Measurements from ENCODE around the gene RAB9A.
"Not testable (repeated sequence)": the region's sequence is repeated elsewhere in the genome, so short reads cannot be mapped to it uniquely, and the experiment has no call there.

The RAB9A gene

DNA sequence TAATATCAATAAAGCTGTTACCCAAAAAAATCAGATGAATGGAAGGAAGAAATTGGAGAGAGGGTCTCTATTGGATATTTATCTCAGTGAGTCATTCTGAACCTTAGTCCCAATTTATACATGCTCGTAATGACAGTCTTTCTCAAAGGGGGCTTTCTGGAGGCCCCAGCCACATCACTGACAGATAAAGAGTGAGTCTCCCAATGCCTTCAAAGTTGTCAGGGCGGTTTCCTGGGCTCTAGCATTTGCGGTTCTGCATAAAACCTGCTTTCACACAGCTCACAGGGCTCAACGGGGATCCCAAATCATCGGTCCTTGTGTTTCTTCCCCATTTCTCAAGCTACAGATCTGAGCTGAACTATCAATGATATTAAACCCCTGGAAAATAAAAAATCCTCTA is 18.7 kb upstream of the RAB9A start:
- no peak for DNase-seq

GRCh38 chrX:13673016-13673415 is 15.9 kb upstream of the RAB9A start:
- DNase-seq, result no peak

GRCh38 chrX:13676885-13677284 is 12.0 kb upstream of the RAB9A start:
- DNase-seq, result no peak

DNA sequence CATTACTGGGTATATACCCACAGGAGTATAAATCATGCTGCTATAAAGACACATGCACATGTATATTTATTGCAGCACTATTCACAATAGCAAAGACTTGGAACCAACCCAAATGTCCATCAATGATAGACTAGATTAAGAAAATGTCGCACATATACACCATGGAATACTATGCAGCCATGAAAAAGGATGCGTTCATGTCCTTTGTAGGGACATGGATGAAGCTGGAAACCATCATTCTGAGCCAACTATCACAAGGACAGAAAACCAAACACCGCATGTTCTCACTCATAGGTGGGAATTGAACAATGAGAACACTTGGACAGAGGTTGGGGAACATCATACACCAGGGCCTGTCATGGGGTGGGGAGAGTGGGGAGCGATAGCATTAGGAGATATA is 9.2 kb upstream of the RAB9A start:
- not testable (repeated sequence) for DNase-seq

DNA sequence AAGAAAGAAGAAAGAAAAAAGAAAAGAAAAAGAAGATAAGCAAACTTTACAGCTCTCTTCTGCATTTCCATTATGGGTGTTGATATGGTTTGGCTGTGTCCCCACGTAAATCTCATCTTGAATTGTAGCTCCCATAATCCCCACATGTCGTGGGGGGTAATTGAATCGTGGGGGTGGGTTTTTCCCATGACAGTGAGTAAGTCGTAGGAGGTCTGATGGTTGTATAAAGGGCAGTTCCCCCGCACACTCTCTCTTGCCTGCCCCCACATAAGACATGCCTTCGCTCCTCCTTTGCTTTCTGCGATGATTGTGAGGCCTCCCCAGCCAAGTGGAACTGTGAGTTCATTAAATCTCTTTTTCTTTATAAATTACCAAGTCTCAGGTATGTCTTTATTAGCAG is 7.3 kb upstream of the RAB9A start:
- DNase-seq, result no peak

DNA sequence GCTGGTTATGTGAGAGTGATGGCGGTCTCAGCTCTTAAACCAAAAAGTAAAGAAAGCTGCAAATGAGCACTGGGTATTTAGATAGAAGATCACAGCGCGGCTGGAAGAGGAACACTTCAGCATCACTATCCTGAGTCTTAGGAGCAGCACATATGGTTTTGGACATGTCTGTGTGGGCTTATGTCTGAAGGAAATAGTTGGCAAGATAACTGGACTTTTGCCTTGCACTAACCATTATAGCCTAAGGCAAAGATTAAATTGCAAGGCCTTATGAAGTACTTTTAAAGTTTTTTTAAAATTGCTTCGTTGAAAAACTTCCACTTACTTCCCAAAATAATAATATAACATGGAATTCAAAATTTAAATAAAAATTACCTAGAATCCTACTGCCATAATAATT is 4.6 kb upstream of the RAB9A start:
- DNase-seq, result no peak

GRCh38 chrX:13685126-13685763 is 3.7 kb upstream of the RAB9A start:
- DNase-seq, result no peak

DNA sequence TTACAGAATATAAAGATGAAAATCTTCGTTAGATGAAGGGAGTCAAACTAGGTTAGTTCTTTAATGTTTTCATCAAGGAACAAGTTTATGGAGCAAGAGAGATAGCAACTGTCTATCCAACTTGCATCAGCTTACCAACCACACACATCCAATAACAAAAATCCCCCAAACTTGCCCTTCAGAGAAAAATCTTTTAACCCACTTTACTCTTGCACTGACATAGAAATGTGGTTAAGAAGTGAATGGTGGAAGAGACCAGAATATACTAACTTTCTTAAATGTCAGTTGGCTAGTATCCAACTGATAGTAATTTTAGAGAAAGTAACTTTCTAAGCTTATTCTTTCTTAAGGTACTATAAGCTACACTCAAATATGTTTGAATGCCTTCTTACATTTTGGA is 1.7 kb upstream of the RAB9A start:
- no peak for DNase-seq

- peak in 1 of 2 experiments; percentile 13 for DNase-seq
These were observed 457 bp upstream of the RAB9A start for GRCh38 chrX:13688384-13688957.

DNA sequence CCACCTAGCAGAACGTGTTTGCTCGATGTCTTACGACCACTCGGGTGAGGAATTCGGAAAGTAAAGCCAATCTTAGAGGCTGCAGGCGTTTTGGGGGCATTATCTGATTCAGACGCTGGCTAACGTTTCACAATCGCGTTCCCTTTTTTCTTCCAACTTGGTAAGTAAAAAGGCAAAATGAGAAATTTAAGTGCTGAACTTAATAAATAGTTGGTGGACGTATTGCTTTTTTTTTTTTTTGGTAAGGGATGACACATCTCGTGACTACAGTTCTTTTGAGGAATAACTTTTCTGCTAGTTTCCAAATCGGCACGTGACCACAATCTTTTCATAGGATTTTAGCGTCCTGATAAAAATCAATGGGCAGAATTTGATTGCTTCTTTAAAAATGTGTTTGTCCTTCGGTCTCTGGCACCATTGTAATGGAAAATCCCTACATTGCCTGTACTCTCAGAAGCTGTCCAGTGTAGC is 848 bp downstream of the RAB9A start:
- peak in 1 of 2 experiments; percentile 44 for DNase-seq

DNA sequence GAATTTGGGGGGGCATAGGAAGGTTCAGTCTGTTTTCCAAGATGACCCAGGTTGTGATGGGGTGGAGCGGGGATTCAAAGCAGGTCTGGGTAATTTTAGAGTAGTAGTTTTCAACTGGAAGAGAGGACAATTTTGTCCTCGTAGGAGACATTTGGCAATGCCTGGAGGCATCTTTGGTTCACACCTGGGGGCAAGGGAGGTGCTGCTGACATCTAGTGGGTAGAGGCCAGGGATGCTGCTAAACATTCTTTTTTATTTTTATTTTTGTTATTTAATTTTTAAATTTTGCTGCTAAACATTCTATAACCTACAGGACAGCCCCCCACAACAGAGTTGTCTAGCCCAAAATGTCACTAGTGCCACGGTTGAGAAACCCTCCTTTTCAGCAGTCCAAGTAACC is 1.9 kb downstream of the RAB9A start:
- DNase-seq, result no peak

DNA sequence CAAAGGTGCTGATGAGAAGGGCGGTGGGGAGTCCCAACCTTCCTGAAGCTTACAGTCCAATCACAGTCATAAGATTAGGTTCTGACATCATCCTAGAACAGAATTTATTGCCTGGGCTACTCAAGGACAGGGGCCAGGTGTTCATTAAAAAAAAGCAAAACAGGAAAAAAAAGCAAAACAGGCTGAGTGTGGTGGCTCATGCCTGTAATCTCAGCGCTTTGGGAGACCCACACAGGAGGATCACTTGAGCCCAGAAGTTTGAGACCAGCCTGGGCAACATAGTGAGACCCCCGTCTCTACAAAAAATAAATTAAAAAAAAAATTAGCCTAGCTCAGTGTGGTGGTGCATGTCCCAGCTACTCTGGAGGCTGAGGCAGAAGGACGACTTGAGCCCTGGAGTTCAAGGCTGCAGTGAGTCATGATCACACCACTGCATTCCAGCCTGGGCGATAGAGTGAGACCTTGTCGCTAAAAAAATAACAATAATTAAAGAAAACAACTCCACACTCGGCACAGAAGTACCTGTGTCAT is 3.0 kb downstream of the RAB9A start:
- DNase-seq, result peak in 1 of 2 experiments; percentile 12

DNA sequence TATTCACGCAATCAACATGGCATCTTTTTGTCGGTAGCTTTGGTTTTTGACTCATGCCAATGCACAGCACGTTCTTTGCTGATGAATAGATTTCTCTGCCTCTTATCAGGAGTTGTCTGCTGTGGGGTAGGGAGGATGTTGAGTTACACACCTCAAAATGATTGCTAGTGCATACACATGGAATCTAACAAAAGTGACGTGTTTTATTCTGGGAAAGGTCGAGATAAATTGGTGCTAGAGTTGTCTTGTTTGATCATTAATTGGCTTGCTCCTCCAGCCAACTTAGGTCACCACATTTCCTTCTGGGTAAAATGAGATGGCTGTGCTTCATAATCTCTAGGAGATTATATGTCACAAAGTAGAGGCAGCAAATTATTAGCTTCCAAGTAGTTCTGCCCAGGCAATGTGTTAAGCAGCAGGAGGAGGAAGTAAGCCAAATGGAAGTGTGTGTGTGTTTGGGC is 3.9 kb downstream of the RAB9A start:
- no peak for DNase-seq

DNA sequence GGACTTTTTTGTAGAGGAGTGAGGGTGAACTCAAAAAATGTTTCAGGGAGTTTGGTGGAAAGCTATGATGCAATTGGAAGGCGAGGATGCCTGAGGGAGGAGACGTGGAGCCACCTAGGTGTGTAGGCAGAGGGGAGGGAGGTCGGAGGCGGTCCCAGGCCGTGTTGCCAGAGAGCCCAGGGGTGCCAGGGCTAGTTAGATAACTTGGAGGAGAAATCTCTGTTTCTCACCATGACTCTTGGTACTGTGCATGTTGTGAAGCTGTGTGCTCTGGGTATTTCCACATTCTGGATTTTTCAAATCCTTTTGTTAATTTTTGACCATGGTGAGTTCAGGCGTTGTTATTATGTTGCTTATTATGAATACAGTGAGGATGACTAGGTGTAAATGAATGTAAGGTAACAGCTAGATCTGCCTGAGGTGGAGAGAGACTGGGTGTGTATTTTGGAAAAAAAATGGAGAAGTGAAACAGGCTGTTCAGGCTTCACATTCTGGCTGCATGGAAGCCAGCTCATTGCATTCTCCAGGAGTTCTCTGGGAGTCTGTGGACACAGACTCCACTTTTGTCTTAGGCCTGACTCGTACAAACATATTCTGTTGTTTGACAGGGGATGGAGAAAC is 4.5 kb downstream of the RAB9A start:
- DNase-seq, result no peak

DNA sequence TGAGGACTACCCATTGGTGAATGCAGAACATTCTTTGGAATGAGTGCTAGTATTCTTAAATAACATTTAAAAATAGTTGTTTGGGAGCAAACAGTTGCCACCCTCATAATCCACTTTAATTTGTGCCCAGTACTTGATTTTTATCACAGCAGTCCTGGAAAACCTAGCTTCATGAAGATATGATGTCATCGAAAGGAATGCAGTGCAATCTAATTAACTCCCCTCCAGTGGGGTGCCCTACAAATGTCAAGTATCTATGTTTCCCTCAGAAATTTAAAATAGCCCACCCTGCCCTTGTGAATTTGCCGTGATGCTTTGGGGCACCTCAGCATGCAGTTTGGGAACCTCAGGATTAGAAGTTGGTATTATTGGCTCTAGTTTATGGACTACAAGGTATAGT is 5.4 kb downstream of the RAB9A start:
- no peak for DNase-seq

GRCh38 chrX:13694983-13695382 is 6.1 kb downstream of the RAB9A start:
- DNase-seq, result no peak

- no peak for DNase-seq
These were observed 6.7 kb downstream of the RAB9A start for GRCh38 chrX:13695601-13696115.

- DNase-seq, result no peak
These were observed 8.5 kb downstream of the RAB9A start for GRCh38 chrX:13697455-13697854.

- DNase-seq, result no peak
These were observed 9.0 kb downstream of the RAB9A start for GRCh38 chrX:13697976-13698375.

DNA sequence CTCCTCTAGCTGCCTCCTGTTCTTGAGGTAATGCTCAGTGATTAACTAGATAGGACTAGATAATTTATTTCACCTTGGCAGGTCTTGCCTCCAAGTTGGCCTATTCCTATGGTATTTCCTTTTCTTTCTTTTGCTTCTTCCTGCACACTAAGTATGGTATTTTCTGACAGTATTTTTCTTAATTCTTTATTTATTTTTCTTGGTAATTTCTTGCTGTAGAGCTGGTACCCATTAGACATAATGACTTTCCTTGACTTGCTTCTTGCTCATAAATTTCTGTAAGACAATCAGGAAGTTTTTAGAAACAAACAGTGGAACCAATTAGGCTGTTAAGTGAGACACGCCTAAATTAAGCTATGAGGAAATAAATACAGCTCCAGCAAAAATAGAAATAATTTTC is 9.5 kb downstream of the RAB9A start:
- DNase-seq, result no peak

- DNase-seq, result no peak
These were observed 10.4 kb downstream of the RAB9A start for GRCh38 chrX:13699183-13699826.

GRCh38 chrX:13700380-13700779 is 11.5 kb downstream of the RAB9A start:
- DNase-seq, result peak in 1 of 2 experiments; percentile 41

GRCh38 chrX:13702111-13702789 is 13.3 kb downstream of the RAB9A start:
- DNase-seq, result no peak

Data from NCI-H524 (cell line).